HL-60 (cell line): ENCODE data around the gene COG4.
A peak's percentile ranks its signal among the peaks of the same experiment; 100 is the strongest.

Source experiments
- DNase-seq, 2 experiments: peaks; one replicate each; pipeline ENCODE4 v3.0.0-alpha.2; 2010 to 2020; ENCODE audit warnings: low read depth in 1 of 2, low spot score in 1 of 2
- H3K27ac ChIP-seq: fragments of 250-450 bp; sonication (Bioruptor Pico); replicated peaks from 2 replicates; pipeline ENCODE4 v1.5.1; 2020; ENCODE audit warnings: mild to moderate bottlenecking, moderate library complexity
- H3K27me3 ChIP-seq: fragments of 250-450 bp; sonication (Bioruptor Pico); 2 replicates; pipeline ENCODE4 v1.5.1; 2021; ENCODE audit warnings: mild to moderate bottlenecking, moderate library complexity; ENCODE audit not compliant: insufficient read depth, poor library complexity, severe bottlenecking
- H3K4me3 ChIP-seq: replicated peaks from 2 replicates; pipeline ENCODE4 v1.5.1; 2011; ENCODE audit warnings: mild to moderate bottlenecking, control low read depth, low read length; ENCODE audit not compliant: insufficient read depth
- GABPA ChIP-seq: IDR thresholded peaks from 2 replicates; pipeline ENCODE4 v1.6.1; 2012; ENCODE audit warnings: low read depth
- POLR2AphosphoS5 ChIP-seq: IDR thresholded peaks from 2 replicates; pipeline ENCODE4 v1.6.1; 2012; ENCODE audit warnings: low read depth
- SPI1 ChIP-seq: IDR thresholded peaks from 2 replicates; pipeline ENCODE4 v1.6.1; 2012; ENCODE audit warnings: low read depth, mild to moderate bottlenecking, borderline replicate concordance
- TF ChIP-seq, protein P1 (sequence below): IDR thresholded peaks from one replicate; pipeline ENCODE4 v1.5.1; 2011; ENCODE audit warnings: low read length, control low read depth, inconsistent platforms; ENCODE audit not compliant: insufficient read depth
- TF ChIP-seq, protein P2 (sequence below): IDR thresholded peaks from 2 replicates; pipeline ENCODE4 v1.6.1; 2012; ENCODE audit warnings: low read depth; ENCODE audit not compliant: insufficient replicate concordance

Gene COG4

DNA sequence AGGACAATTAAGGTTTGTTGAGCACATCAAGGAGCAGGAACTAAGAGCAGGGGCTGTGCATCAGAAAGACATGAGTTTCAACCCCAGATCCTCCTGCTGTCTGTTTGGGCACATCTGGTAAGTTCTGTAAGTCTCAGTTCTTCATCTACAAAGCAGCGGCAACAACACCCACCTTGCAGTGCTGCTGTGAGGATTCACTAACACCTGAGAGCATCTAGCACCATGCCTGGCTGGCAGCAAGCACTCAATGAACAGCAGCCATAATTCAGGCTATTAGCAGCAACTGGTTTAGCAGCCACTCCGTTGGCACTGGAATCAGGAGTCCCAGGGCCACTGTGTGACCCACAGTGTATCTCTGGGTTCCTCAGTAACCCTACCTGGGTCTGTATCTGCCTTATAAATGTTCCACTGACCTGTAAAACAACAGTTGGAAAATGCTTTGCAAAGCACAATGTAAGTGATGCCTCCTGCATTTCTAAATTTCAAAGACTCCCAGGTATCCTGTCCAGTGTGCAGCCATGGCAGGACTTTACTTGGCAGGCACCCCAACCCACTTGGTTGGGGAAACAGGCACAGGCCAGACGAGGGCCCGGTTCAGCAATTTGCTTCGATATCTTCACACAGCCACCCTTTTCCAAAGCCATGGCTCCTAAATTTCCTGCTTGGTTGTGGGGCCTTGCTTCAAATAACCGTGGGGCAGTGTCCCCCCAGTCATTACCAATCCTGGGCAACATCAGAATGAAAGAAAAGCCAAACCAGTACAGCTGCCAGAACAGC lies 88.7 kb downstream of the COG4 start:
- Histone ChIP-seq H3K27me3 (no peaks in the 10 kb centered on the region), H3K27ac (no peak overlapping the region), H3K4me3 (no peak overlapping the region)
- no peak for DNase-seq
- TF ChIP-seq, protein P1, sequence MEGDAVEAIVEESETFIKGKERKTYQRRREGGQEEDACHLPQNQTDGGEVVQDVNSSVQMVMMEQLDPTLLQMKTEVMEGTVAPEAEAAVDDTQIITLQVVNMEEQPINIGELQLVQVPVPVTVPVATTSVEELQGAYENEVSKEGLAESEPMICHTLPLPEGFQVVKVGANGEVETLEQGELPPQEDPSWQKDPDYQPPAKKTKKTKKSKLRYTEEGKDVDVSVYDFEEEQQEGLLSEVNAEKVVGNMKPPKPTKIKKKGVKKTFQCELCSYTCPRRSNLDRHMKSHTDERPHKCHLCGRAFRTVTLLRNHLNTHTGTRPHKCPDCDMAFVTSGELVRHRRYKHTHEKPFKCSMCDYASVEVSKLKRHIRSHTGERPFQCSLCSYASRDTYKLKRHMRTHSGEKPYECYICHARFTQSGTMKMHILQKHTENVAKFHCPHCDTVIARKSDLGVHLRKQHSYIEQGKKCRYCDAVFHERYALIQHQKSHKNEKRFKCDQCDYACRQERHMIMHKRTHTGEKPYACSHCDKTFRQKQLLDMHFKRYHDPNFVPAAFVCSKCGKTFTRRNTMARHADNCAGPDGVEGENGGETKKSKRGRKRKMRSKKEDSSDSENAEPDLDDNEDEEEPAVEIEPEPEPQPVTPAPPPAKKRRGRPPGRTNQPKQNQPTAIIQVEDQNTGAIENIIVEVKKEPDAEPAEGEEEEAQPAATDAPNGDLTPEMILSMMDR = no peak

DNA sequence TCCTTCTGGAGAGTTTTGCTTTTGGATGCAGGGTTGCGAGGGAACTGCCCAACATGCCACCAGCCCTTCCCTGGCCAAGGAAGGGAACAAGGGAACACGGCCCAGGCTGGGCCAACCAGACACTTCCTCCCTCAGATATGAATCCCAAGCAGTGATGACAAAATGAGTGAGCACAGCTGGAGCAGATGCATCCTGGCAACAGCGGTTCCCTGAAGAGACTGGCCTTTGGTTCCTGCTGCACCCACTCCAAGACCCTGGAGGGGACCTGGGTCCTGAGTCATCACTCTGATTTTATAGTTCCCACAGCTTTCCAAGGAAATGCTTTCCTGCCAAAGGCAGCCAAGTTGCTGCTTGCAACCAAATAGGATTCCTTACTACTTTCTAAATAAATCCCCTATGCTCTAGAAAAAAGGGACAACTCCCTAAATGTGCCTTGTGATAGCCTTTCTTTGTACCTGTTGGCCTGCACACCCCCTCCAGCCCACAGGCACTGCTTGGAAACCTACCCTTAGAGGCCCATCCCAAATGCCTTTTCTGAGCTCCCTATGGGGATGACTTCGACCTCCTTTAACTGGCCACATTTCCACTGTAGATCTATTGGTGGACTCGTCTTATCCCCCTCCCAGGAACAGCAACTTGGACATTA lies 89.8 kb downstream of the COG4 start:
- TF ChIP-seq SPI1 (peak; percentile 80), POLR2AphosphoS5 (peak; percentile 50; the same call in 1 of the 2 replicates)
- TF ChIP-seq, protein P2, sequence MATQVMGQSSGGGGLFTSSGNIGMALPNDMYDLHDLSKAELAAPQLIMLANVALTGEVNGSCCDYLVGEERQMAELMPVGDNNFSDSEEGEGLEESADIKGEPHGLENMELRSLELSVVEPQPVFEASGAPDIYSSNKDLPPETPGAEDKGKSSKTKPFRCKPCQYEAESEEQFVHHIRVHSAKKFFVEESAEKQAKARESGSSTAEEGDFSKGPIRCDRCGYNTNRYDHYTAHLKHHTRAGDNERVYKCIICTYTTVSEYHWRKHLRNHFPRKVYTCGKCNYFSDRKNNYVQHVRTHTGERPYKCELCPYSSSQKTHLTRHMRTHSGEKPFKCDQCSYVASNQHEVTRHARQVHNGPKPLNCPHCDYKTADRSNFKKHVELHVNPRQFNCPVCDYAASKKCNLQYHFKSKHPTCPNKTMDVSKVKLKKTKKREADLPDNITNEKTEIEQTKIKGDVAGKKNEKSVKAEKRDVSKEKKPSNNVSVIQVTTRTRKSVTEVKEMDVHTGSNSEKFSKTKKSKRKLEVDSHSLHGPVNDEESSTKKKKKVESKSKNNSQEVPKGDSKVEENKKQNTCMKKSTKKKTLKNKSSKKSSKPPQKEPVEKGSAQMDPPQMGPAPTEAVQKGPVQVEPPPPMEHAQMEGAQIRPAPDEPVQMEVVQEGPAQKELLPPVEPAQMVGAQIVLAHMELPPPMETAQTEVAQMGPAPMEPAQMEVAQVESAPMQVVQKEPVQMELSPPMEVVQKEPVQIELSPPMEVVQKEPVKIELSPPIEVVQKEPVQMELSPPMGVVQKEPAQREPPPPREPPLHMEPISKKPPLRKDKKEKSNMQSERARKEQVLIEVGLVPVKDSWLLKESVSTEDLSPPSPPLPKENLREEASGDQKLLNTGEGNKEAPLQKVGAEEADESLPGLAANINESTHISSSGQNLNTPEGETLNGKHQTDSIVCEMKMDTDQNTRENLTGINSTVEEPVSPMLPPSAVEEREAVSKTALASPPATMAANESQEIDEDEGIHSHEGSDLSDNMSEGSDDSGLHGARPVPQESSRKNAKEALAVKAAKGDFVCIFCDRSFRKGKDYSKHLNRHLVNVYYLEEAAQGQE = no peak
- peak; percentile 44 to 77 for DNase-seq
- Histone ChIP-seq H3K27ac (peak overlapping the region; percentile 99), H3K4me3 (no peak overlapping the region), H3K27me3 (no peaks in the 10 kb centered on the region)

DNA sequence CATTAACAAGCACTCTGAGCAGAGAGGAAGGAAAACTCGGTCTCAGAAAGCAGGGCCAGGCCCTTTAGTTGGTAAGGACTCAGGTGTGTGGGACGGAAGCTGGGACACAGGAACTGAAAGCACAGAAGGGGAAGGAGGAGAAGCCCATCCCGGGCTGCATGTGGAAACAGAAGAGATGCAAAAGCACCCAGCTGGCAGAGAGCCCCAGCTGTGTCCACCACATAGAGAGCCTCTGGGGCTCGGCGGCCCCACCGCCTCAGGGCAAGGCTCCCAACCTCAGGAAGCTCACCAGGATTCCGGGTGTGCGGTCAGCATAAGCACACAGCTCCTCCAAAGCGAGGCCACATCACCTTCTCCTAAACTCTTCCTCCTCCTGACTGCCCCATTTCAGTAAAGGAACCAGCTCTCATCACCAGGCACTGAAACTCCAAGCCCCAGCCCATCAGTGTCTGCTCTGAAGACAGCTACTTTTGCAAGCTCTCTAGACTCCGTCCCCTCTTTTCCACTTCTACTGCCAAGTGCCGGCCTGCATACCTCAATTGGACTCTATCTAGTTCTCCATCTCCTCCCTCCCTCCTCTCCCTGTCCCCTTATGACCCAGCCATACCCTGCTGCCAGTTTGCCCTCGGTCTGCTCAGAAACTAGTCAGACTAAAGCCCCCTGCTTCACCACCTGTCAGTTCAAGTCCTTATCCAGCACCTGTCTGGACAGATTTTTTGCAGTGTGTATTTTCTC lies 90.5 kb downstream of the COG4 start:
- peak; percentile 40; the same call in 1 of the 2 replicates for TF ChIP-seq SPI1
- peak; percentile 7 for TF ChIP-seq POLR2AphosphoS5
- TF ChIP-seq, protein P2 = no peak
- TF ChIP-seq GABPA = 0 out of 2 replicates have a peak, but pooled peaks have one; percentile 26
- TF ChIP-seq, protein P1 = no peak
- Histone ChIP-seq H3K27ac (peak overlapping the region; percentile 99), H3K4me3 (peak overlapping the region; percentile 6; the same call in 1 of the 2 replicates)

DNA sequence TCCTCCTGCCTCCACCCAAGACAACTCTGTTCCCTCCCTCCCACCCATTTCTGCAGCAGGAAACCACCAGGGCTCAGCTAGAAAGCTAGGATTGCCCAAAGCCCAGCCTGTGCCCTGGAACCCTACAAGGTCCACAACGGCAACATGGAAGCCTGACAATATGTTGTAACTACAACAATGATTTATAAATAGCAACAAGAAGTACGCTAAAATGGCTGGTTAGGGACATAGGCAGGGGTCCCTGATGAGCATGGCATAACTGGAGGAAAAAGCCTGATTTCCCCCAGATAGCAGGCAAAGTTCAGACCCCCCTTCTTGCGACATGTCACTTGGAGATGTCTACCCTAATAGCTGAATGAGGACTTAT lies 91.0 kb downstream of the COG4 start:
- TF ChIP-seq GABPA = no peak
- TF ChIP-seq, protein P1 = no peak
- TF ChIP-seq SPI1 = no peak
- TF ChIP-seq, protein P2 = no peak
- no peak for TF ChIP-seq POLR2AphosphoS5
- H3K27ac ChIP-seq = peak overlapping the region; percentile 99
- H3K27me3 ChIP-seq = no peaks in the 10 kb centered on the region
- DNase-seq = peak; percentile 35 to 49
- no peak overlapping the region for H3K4me3 ChIP-seq

More for the DNA sequence above, 90.5 kb downstream of the COG4 start:
- DNase-seq = peak; percentile 51 to 92
- no peaks in the 10 kb centered on the region for H3K27me3 ChIP-seq
